Nephron (organoid): ENCODE results near the gene EXOSC5.

Experiments
- H3K27ac Mint-ChIP-seq, 3 experiments: 2 replicates each; pipeline ENCODE4 v1.8.0; 2020; ENCODE audit warnings: mixed read lengths in 3 of 3, mild to moderate bottlenecking in 2 of 3, moderate library complexity in 1 of 3
- H3K27me3 Mint-ChIP-seq: 2 replicates; pipeline ENCODE4 v1.8.0; 2021; ENCODE audit warnings: low read depth, mild to moderate bottlenecking, moderate library complexity, mixed read lengths
- H3K36me3 Mint-ChIP-seq: 2 replicates; pipeline ENCODE4 v1.8.0; 2020; ENCODE audit warnings: low read depth, mixed read lengths
- H3K4me1 Mint-ChIP-seq: 2 replicates; pipeline ENCODE4 v1.8.0; 2020; ENCODE audit warnings: mixed read lengths
- H3K4me3 Mint-ChIP-seq, 3 experiments: 2 replicates each; pipeline ENCODE4 v1.8.0; 2020; ENCODE audit warnings: mild to moderate bottlenecking in 3 of 3, mixed read lengths in 3 of 3, moderate library complexity in 2 of 3
- H3K9me3 Mint-ChIP-seq: 2 replicates; pipeline ENCODE4 v1.8.0; 2020; ENCODE audit warnings: mixed read lengths
- TF ChIP-seq, protein P1 (sequence below), 3 experiments: fragments of 200-600 bp; sonication (generic); IDR thresholded peaks; one replicate each; pipeline ENCODE4 v1.5.0; 2021; ENCODE audit warnings: antibody characterized with exemption in 3 of 3; ENCODE audit not compliant: unreplicated experiment in 3 of 3

Gene EXOSC5

DNA sequence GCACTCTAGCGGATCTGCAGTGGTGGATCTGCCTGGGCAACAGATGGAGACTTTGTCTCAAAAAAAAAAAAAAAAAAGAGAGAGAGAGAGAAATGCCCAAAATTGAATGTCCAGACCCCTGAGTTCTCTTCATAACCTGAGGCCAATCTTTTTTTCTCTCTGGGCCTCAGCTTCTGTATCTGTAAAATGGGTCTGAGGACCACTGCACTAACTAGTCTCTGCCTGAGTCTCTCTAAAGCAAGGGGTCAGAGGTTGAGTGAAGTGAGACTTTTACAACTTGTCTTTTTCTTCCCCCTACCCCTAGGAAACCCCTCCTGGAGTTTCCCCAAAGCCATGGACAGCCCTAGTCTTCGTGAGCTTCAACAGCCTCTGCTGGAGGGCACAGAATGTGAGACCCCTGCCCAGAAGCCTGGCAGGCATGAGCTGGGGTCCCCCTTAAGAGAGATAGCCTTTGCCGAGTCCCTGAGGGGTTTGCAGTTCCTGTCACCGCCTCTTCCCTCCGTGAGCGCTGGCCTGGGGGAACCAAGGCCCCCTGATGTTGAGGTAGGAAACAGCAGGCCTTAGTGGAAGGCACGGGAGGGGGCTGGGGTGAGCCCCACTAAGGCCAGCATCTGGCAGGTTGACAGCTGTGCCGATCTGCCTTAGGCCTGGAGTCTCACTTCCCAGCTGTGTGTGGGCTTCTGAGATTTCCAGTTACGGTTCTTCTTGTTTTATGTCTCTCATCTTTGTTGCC is 19.0 kb downstream of the EXOSC5 start:
- peaks cover 5% of the 10 kb centered on the region for H3K36me3 Mint-ChIP-seq
- TF ChIP-seq, protein P1, sequence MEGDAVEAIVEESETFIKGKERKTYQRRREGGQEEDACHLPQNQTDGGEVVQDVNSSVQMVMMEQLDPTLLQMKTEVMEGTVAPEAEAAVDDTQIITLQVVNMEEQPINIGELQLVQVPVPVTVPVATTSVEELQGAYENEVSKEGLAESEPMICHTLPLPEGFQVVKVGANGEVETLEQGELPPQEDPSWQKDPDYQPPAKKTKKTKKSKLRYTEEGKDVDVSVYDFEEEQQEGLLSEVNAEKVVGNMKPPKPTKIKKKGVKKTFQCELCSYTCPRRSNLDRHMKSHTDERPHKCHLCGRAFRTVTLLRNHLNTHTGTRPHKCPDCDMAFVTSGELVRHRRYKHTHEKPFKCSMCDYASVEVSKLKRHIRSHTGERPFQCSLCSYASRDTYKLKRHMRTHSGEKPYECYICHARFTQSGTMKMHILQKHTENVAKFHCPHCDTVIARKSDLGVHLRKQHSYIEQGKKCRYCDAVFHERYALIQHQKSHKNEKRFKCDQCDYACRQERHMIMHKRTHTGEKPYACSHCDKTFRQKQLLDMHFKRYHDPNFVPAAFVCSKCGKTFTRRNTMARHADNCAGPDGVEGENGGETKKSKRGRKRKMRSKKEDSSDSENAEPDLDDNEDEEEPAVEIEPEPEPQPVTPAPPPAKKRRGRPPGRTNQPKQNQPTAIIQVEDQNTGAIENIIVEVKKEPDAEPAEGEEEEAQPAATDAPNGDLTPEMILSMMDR (IDR thresholded peaks at IDR 0.05; ENCODE audit: unreplicated experiment in 3 of 3): peak in 2 of 3 experiments; percentile 16 to 21
- peak overlapping the region in 2 of 3 experiments; percentile 15 to 31 for H3K27ac Mint-ChIP-seq
- H3K4me1 Mint-ChIP-seq: peaks cover 21% of the 10 kb centered on the region
- peak overlapping the region; percentile 5 to 13 (median 5) for H3K4me3 Mint-ChIP-seq
- no peaks in the 10 kb centered on the region for H3K27me3 Mint-ChIP-seq
- no peaks in the 10 kb centered on the region for H3K9me3 Mint-ChIP-seq

DNA sequence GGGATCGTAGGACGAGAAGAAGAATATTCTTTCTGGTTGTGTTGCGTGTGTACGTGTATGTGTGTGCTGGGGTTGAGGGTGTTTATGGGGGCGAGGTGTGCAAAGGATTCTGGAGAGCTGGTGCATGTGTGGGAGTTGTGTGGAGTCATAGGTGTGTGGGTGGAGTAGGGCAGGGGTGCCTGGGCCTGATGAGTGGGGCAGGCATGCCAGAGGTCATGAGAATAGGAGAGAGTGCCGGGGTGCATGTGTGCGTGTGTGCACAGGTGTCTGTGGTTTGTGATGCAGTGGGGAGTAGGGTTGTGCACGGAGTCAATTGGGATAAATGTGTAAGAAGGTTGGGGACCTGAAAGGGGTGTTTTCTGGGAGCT is 20.2 kb downstream of the EXOSC5 start:
- peak overlapping the region in 2 of 3 experiments; percentile 6 to 18 for H3K27ac Mint-ChIP-seq
- peaks cover 21% of the 10 kb centered on the region for H3K4me1 Mint-ChIP-seq
- no peaks in the 10 kb centered on the region for H3K9me3 Mint-ChIP-seq
- no peaks in the 10 kb centered on the region for H3K27me3 Mint-ChIP-seq
- H3K4me3 Mint-ChIP-seq: peak overlapping the region; percentile 65 to 83 (median 73)
- H3K36me3 Mint-ChIP-seq: no peaks in the 10 kb centered on the region
- TF ChIP-seq, protein P1 (IDR thresholded peaks at IDR 0.05; ENCODE audit: unreplicated experiment in 3 of 3): no peak

DNA sequence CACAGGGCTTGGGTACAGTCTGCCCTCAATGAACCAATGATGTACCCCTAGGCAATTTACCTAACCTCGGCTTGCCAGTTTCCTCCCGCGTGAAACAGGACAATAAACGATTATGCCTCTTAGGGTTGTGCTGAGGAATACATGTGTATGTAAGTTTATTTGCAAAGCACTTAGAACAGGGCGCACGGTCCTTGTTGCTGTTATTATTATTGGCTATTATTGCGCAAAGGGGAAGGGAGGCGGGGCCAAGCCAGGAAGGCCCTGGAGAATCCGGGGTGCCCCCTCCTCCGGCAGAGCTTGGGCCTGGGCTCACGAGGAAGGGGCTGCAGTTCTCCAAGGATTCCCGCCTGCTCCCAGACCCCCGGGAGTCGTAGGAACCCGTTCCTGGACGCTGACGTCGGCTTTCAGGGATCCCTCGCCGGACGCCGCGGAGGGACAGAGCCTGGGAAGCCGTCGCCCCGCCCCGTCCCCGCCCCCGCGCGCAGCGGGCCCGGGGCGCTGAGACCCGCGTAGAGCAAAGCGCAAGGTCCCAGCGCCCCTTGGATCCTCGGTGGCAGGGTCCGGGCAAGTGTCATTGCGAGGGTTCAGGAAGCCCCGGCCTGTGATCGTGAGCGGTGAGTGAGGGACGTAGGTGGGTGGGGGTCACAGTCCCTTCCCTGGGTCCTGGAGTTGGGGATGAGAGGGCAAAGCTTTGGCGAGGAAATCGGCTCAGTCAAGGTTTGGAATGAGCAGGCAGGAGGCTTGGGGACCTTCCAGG is 20.7 kb downstream of the EXOSC5 start, which contains the start of gene TMEM91:
Gene TMEM91 (plus strand): TSS at position 293 of the 757 bp plus-strand sequence. CDS start 1,777 bp downstream, outside the sequence.
- TF ChIP-seq, protein P1 (IDR thresholded peaks at IDR 0.05; ENCODE audit: unreplicated experiment in 3 of 3): no peak
- H3K4me1 Mint-ChIP-seq: peaks cover 21% of the 10 kb centered on the region
- H3K4me3 Mint-ChIP-seq: peak within 1 kb of the TSS; percentile 73 to 84 (median 83)
- peak within 1 kb of the TSS; percentile 29 to 72 (median 50) for H3K27ac Mint-ChIP-seq
- H3K36me3 Mint-ChIP-seq: no peaks in the 10 kb centered on the region
- H3K27me3 Mint-ChIP-seq: no peaks in the 10 kb centered on the region
- no peaks in the 10 kb centered on the region for H3K9me3 Mint-ChIP-seq

DNA sequence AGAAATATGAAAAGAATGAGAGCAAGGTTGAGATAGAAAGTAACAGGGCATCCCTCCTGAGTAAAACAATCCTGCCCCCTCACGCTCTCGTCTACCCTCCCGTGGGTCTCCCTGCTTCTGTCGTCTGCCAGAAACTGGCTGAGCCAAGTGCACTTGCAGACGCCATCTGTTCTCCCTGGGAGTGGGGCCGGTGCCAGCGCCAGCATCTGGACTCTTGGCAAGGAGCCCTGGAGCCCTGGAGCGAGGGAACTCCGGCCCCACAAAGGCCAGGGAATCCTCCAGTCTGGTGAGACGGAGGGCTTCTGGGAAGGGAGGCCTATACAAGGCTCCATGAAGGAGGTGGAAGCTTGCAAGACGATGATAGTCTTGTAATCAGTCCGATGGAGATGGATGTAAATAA is 23.2 kb downstream of the EXOSC5 start:
- TF ChIP-seq, protein P1 (IDR thresholded peaks at IDR 0.05; ENCODE audit: unreplicated experiment in 3 of 3): no peak

DNA sequence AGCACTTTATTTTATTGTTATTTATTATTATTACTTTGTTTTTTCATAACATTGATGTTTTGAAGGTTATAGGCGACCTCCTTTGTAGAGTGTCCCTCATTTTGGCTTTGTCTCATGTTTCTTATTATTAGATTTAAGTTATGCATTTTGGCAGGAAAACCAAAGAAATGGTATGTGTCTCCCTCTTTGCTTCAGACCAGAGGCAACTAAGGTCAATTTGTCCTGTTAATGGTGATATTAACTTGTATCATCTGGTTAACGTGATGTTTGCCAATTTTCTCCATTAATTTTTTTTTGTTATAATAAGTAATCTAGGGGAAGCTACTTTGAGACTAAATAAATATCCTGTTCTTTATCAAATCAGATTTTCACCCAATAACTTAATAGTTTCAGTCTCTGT is 24.7 kb downstream of the EXOSC5 start:
- Mint-ChIP-seq H3K4me1 (peaks cover 21% of the 10 kb centered on the region), H3K9me3 (no peaks in the 10 kb centered on the region), H3K36me3 (no peaks in the 10 kb centered on the region), H3K27ac (peak overlapping the region in 1 of 3 experiments; percentile 37), H3K4me3 (no peak overlapping the region), H3K27me3 (no peaks in the 10 kb centered on the region)
- TF ChIP-seq, protein P1 (IDR thresholded peaks at IDR 0.05; ENCODE audit: unreplicated experiment in 3 of 3): no peak

More for the DNA sequence above, 23.2 kb downstream of the EXOSC5 start:
- Mint-ChIP-seq H3K4me1 (peaks cover 21% of the 10 kb centered on the region), H3K4me3 (peak overlapping the region in 2 of 3 experiments; percentile 42 to 59), H3K36me3 (no peaks in the 10 kb centered on the region), H3K9me3 (no peaks in the 10 kb centered on the region), H3K27ac (peak overlapping the region in 2 of 3 experiments; percentile 67 to 79), H3K27me3 (no peaks in the 10 kb centered on the region)
